Astrocyte of the hippocampus (primary cell): ENCODE results near the gene GZMM.
A peak's percentile ranks its signal among the peaks of the same experiment; 100 is the strongest.

Source experiments
- DNase-seq: peaks from one replicate; pipeline ENCODE4 v3.0.0; 2011; ENCODE audit warnings: low read depth, low spot score

Gene GZMM

GRCh38 chr19:543910-544608 is at the start of gene GZMM:
GZMM (plus strand) TSS chr19:544053; CDS start chr19:544072, 19 bp downstream.
- no peak for DNase-seq

- DNase-seq, result no peak
These were observed 49.4 kb upstream of the GZMM start for GRCh38 chr19:494171-495080.

- DNase-seq, result no peak
These were observed 48.8 kb upstream of the GZMM start for GRCh38 chr19:495081-495401.

GRCh38 chr19:495402-496111 is 48.3 kb upstream of the GZMM start:
- peak; percentile 58 for DNase-seq

GRCh38 chr19:496112-496665 is 47.7 kb upstream of the GZMM start, which contains the start of gene MADCAM1:
MADCAM1 (plus strand) TSS chr19:496486; CDS start chr19:496500, 14 bp downstream.
- no peak for DNase-seq

- no peak for DNase-seq
These were observed 46.9 kb upstream of the GZMM start for GRCh38 chr19:496986-497385.

GRCh38 chr19:497491-497868 is 46.4 kb upstream of the GZMM start:
- no peak for DNase-seq

GRCh38 chr19:497869-498510 is 45.9 kb upstream of the GZMM start:
- DNase-seq, result no peak

GRCh38 chr19:498511-498891 is 45.4 kb upstream of the GZMM start:
- no peak for DNase-seq

- no peak for DNase-seq
These were observed 44.8 kb upstream of the GZMM start for GRCh38 chr19:498977-499623.

- DNase-seq, result no peak
These were observed 42.2 kb upstream of the GZMM start for GRCh38 chr19:501646-502045.

- DNase-seq, result no peak
These were observed 39.2 kb upstream of the GZMM start for GRCh38 chr19:504616-505015.

- peak; percentile 96 for DNase-seq
These were observed 37.2 kb upstream of the GZMM start for GRCh38 chr19:506404-507285.

GRCh38 chr19:507286-508203 is 36.3 kb upstream of the GZMM start, which contains the start of gene TPGS1:
TPGS1 (plus strand) TSS chr19:507497; CDS start chr19:507507, 10 bp downstream.
- peak; percentile 100 for DNase-seq

- DNase-seq, result no peak
These were observed 35.4 kb upstream of the GZMM start for GRCh38 chr19:508204-509150.

GRCh38 chr19:510606-511100 is 33.2 kb upstream of the GZMM start:
- peak; percentile 95 for DNase-seq

GRCh38 chr19:511101-511851 is 32.6 kb upstream of the GZMM start:
- DNase-seq, result peak; percentile 79
